ENCODE results near the gene BSPRY. TPM values are rescaled to one million over a fixed set of nuclear protein-coding genes. Genes with fewer than 3 reads are reported as not detected.

BSPRY gene
- total RNA-seq = 4.7 and 6.5 TPM in 2 replicates

GRCh38 chr9:113349445-113350094 lies at the start of gene BSPRY:
Gene BSPRY (plus strand): TSS chr9:113349541. CDS start chr9:113349580, 39 bp downstream.

GRCh38 chr9:113302792-113303418 lies 46.4 kb upstream of the BSPRY start, which contains the start of gene RNF183:
Gene RNF183 (minus strand): TSS chr9:113303376. CDS start chr9:113298184, 5,192 bp downstream.

DNA sequence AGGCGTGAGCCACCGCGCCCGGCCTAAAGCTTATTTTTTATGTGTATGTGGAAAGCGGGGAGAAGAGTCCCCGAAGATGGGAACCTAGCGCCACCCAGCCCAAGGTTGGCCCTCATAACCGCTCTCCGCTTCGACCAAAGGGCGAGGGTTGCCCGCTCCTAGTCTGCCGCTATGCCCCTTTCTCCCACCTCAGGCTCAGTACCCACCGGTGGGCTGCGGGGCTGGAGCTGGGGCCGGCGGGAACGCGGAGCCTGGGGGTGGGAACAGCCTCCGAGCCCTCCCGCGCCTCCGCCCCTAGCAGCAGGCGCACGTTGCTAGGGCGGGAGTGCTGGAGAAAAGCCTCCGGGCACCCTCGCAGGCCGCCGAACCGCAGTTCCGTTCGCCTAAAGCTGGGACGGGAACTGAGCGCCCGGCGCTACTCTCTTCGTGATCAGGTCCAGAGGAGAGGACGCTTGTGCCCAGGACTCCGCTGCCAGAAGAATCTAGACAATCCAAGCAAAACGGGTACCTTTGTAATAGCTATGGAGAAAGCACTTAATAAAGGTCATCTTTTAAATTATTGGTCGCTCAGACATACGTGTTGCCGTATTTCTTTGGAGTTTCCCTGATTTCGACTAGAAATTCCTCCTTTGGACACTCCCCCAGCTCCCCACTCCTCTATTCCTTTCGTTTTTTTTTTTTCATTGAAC lies 9.2 kb upstream of the BSPRY start, which contains the start of gene WDR31:
Gene WDR31, minus strand, starts transcription at position 265 of the 689 bp plus-strand sequence. CDS start 8,253 bp downstream, outside the sequence.

GRCh38 chr9:113376634-113377567 lies 27.6 kb downstream of the BSPRY start, which contains the start of gene HDHD3:
Gene HDHD3 (minus strand): TSS chr9:113376986. CDS start chr9:113374354, 2,632 bp downstream.

DNA sequence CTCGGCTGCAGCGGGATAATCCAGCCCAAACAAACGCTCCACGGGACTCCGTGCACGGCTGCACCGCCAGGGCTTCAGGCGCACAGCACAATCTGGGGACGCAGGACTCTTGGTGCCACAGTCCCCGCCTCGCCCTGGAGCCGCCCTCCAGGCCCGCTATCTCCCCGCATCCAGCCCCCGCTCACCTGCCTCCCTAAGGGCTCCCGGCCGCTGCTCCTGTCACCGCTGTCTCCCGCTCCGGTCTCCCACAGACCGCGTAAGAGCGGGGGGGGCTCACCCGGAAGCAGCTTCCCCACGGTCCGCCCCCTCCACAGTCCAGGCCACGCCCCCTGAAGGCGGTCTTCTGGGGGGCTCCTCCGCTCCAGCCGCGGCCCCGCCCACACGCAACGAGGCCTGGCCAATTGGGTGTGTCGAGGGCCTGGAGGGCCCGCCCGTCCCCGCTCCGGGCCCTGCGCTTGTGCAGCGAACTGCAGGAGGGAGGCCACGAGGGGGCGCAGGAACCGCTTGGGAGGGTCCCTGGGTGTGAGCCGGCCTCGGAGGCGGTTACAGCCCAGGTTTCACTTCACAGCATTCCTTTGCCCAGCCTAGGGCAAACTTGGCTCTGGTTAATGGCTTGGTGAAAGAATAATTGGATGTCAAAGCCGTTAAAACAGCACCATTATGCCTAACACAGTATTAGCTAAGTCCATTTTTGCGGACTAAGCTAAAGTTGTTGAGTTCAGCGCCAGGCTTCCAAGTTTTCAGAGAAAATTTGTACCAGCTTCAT lies 51.9 kb downstream of the BSPRY start, which contains the start of gene ALAD:
Gene ALAD, minus strand, starts transcription at position 258 of the 766 bp plus-strand sequence. CDS start 7,725 bp downstream, outside the sequence.

GRCh38 chr9:113410207-113410864 lies 61.0 kb downstream of the BSPRY start, which contains the start of the genes C9orf43 and POLE3:
Gene C9orf43 (plus strand): TSS chr9:113410747. CDS start chr9:113413494, 2,747 bp downstream.
Gene POLE3 (minus strand): TSS chr9:113410675. CDS start chr9:113410293, 382 bp downstream.

Other genes with a start within 250 kb of the BSPRY start
- gene SLC31A2, start 198.5 kb upstream of the BSPRY start, total RNA-seq = 27.1 and 85.3 TPM in 2 replicates
- gene FKBP15, start 128.3 kb upstream of the BSPRY start, total RNA-seq = 12.6 and 14.2 TPM in 2 replicates
- 22.9 and 24.1 TPM in 2 replicates for gene SLC31A1, start 128.0 kb upstream of the BSPRY start, total RNA-seq
- 15.8 and 32.3 TPM in 2 replicates for gene CDC26, start 74.0 kb upstream of the BSPRY start, total RNA-seq
- gene PRPF4, start 73.9 kb upstream of the BSPRY start, total RNA-seq = 35.9 and 43.3 TPM in 2 replicates
- under 0.01 and 1.9 TPM in 2 replicates for gene RNF183, start 46.2 kb upstream of the BSPRY start, total RNA-seq
- gene WDR31, start 9.3 kb upstream of the BSPRY start, total RNA-seq = 1.2 and 3.8 TPM in 2 replicates
- gene HDHD3, start 27.4 kb downstream of the BSPRY start, total RNA-seq = 17.1 and 22.4 TPM in 2 replicates
- 4.5 and 6.0 TPM in 2 replicates for gene ALAD, start 51.7 kb downstream of the BSPRY start, total RNA-seq
- 53.7 and 54.7 TPM in 2 replicates for gene POLE3, start 61.1 kb downstream of the BSPRY start, total RNA-seq
- gene C9orf43, start 61.2 kb downstream of the BSPRY start, total RNA-seq = under 0.01 TPM in 1 of 2 replicates, not detected in the other
- 21.1 and 21.4 TPM in 2 replicates for gene RGS3, start 114.2 kb downstream of the BSPRY start, total RNA-seq